Caco-2 (cell line): ENCODE measurements around the gene TPK1. TPM values are rescaled to one million over a fixed set of nuclear protein-coding genes. Genes with fewer than 3 reads are reported as not detected.

Source experiments
- BruUV-seq: library from RNA; stranded (reverse); fragments of 400-500 nt; replicated peaks from 2 replicates; lab custom pipeline; 2021; lab: Mats Ljungman, UMichigan
- CTCF ChIA-PET: fragments of 300-600 bp; sonication (Branson Sonifier 250); formaldehyde crosslinking; loops from one replicate; lab custom pipeline; 2022; ENCODE audit warnings: antibody characterized with exemption; lab: Charles Lee
- POLR2A ChIA-PET: fragments of 300-600 bp; sonication (Branson Sonifier 250); formaldehyde crosslinking; loops from one replicate; lab custom pipeline; 2022; ENCODE audit warnings: antibody characterized with exemption; lab: Charles Lee
- DNase-seq, 2 experiments: peaks; one replicate each; pipeline versions ENCODE4 v3.0.0 to v3.0.0-alpha.2; 2020 to 2022
- H3K27me3 ChIP-seq: replicated peaks from 2 replicates; pipeline ENCODE4 v1.6.0; 2011; ENCODE audit warnings: low read length; ENCODE audit not compliant: control insufficient read depth, insufficient read depth
- H3K36me3 ChIP-seq: 2 replicates; pipeline ENCODE4 v1.5.1; 2011; ENCODE audit warnings: low read length; ENCODE audit not compliant: control insufficient read depth, insufficient read depth
- H3K4me1 ChIP-seq: fragments of 250-450 bp; sonication (Bioruptor Pico); 2 replicates; pipeline ENCODE4 v1.5.1; 2020; ENCODE audit warnings: mild to moderate bottlenecking
- H3K4me3 ChIP-seq: 2 replicates; pipeline ENCODE4 v1.5.1; 2011; ENCODE audit warnings: low read depth, mild to moderate bottlenecking, control low read depth, low read length
- H3K9me3 ChIP-seq: fragments of 250-450 bp; sonication (Bioruptor Pico); 2 replicates; pipeline ENCODE4 v1.5.1; 2020; ENCODE audit warnings: mild to moderate bottlenecking, moderate library complexity
- H3K27ac Mint-ChIP-seq: one replicate; pipeline ENCODE4 v1.8.0; 2022; ENCODE audit warnings: mixed read lengths; ENCODE audit not compliant: unreplicated experiment
- H3K27me3 Mint-ChIP-seq: one replicate; pipeline ENCODE4 v1.8.0; 2022; ENCODE audit warnings: mixed read lengths; ENCODE audit not compliant: insufficient read depth, unreplicated experiment
- H3K36me3 Mint-ChIP-seq: one replicate; pipeline ENCODE4 v1.8.0; 2022; ENCODE audit warnings: mild to moderate bottlenecking, mixed read lengths; ENCODE audit not compliant: insufficient read depth, unreplicated experiment
- H3K4me1 Mint-ChIP-seq: one replicate; pipeline ENCODE4 v1.8.0; 2022; ENCODE audit warnings: low read depth, mixed read lengths; ENCODE audit not compliant: unreplicated experiment
- H3K4me3 Mint-ChIP-seq: one replicate; pipeline ENCODE4 v1.8.0; 2022; ENCODE audit warnings: mild to moderate bottlenecking, moderate library complexity, mixed read lengths; ENCODE audit not compliant: unreplicated experiment
- H3K9me3 Mint-ChIP-seq: one replicate; pipeline ENCODE4 v1.8.0; 2022; ENCODE audit warnings: mixed read lengths; ENCODE audit not compliant: unreplicated experiment
- CTCF ChIP-seq, 2 experiments: fragments of 200-600 bp in 1 of 2; IDR thresholded peaks; 1 replicate in 1 of 2; 2 replicates in 1 of 2; pipeline versions ENCODE4 v1.5.1 to v1.8.0; 2011 to 2022; ENCODE audit warnings: antibody characterized with exemption in 1 of 2, control low read depth in 1 of 2, inconsistent platforms in 1 of 2, low read depth in 1 of 2, low read length in 1 of 2, mild to moderate bottlenecking in 1 of 2, moderate library complexity in 1 of 2; ENCODE audit not compliant: insufficient read depth in 1 of 2, severe bottlenecking in 1 of 2, unreplicated experiment in 1 of 2
- intact Hi-C: fragments of 100-400 bp; cut with micrococcal nuclease; formaldehyde crosslinking; loops from one replicate; pipeline ENCODE4 v1.10.0; 2022; ENCODE audit not compliant: unreplicated experiment
- total RNA-seq: library from RNA; stranded (reverse); gene quantifications from 2 replicates; pipeline ENCODE4 v1.2.3, GENCODE V29; 2022

The TPK1 gene
- total RNA-seq, 1 experiment from 2014 or later, result 86.6 TPM

- H3K4me1 ChIP-seq, result no peaks in the 10 kb centered on the region
- Mint-ChIP-seq H3K4me3 (no peak overlapping the region), H3K27ac (no peak overlapping the region), H3K36me3 (no peaks in the 10 kb centered on the region), H3K4me1 (no peaks in the 10 kb centered on the region), H3K27me3 (peaks cover 3% of the 10 kb centered on the region), H3K9me3 (peaks cover 13% of the 10 kb centered on the region)
- no peaks in the 10 kb centered on the region for H3K9me3 ChIP-seq
- intact Hi-C loops, result no loop called here
- no peak for DNase-seq
- no peaks in the 10 kb centered on the region for H3K36me3 ChIP-seq
- H3K27me3 ChIP-seq, result no peaks in the 10 kb centered on the region
- no peak overlapping the region for H3K4me3 ChIP-seq
- ChIA-PET CTCF (no interaction called here), POLR2A (no interaction called here)
- no peak for TF ChIP-seq CTCF (IDR thresholded peaks at IDR 0.05; ENCODE audit: insufficient read depth in 1 of 2, low read depth in 1 of 2, low read length in 1 of 2, severe bottlenecking in 1 of 2, unreplicated experiment in 1 of 2)
- no TSS peak for BruUV-seq
Measured at GRCh38 chr7:144866189-144866588, 30.3 kb upstream of the TPK1 start.

- H3K4me1 Mint-ChIP-seq, result no peaks in the 10 kb centered on the region
- no TSS peak for BruUV-seq
- Histone ChIP-seq H3K9me3 (no peaks in the 10 kb centered on the region; the same call in 1 of the 2 replicates), H3K4me1 (no peaks in the 10 kb centered on the region), H3K27me3 (no peaks in the 10 kb centered on the region), H3K4me3 (no peak overlapping the region), H3K36me3 (no peaks in the 10 kb centered on the region)
- TF ChIP-seq CTCF (IDR thresholded peaks at IDR 0.05; ENCODE audit: insufficient read depth in 1 of 2, low read depth in 1 of 2, low read length in 1 of 2, severe bottlenecking in 1 of 2, unreplicated experiment in 1 of 2), result no peak
- intact Hi-C loops, result no loop called here
- H3K27me3 Mint-ChIP-seq, result peaks cover 3% of the 10 kb centered on the region
- ChIA-PET POLR2A (no interaction called here), CTCF (no interaction called here)
- peaks cover 13% of the 10 kb centered on the region for H3K9me3 Mint-ChIP-seq
- peak overlapping the region; percentile 11 for H3K27ac Mint-ChIP-seq
- no peak for DNase-seq
- H3K36me3 Mint-ChIP-seq, result no peaks in the 10 kb centered on the region
- H3K4me3 Mint-ChIP-seq, result no peak overlapping the region
Measured at GRCh38 chr7:144863320-144863647, 27.4 kb upstream of the TPK1 start.

GRCh38 chr7:144862612-144863319 lies 26.9 kb upstream of the TPK1 start:
- no TSS peak for BruUV-seq
- H3K27me3 Mint-ChIP-seq, result peaks cover 3% of the 10 kb centered on the region

More at GRCh38 chr7:144862612-144863319, 26.9 kb upstream of the TPK1 start:
- no peaks in the 10 kb centered on the region; the same call in 1 of the 2 replicates for H3K9me3 ChIP-seq
- DNase-seq, result no peak
- H3K4me3 ChIP-seq, result no peak overlapping the region
- CTCF ChIA-PET, result no interaction called here
- intact Hi-C loops, result no loop called here
- no peaks in the 10 kb centered on the region for H3K4me1 ChIP-seq
- no peak overlapping the region for H3K4me3 Mint-ChIP-seq
- H3K27ac Mint-ChIP-seq, result peak overlapping the region; percentile 11
- H3K36me3 ChIP-seq, result no peaks in the 10 kb centered on the region
- no peak for TF ChIP-seq CTCF (IDR thresholded peaks at IDR 0.05; ENCODE audit: insufficient read depth in 1 of 2, low read depth in 1 of 2, low read length in 1 of 2, severe bottlenecking in 1 of 2, unreplicated experiment in 1 of 2)
- H3K4me1 Mint-ChIP-seq, result no peaks in the 10 kb centered on the region
- H3K9me3 Mint-ChIP-seq, result peaks cover 13% of the 10 kb centered on the region
- H3K36me3 Mint-ChIP-seq, result no peaks in the 10 kb centered on the region
- H3K27me3 ChIP-seq, result no peaks in the 10 kb centered on the region
- POLR2A ChIA-PET, result no interaction called here
